Breast epithelium (tissue), 3 donors: Measurements from ENCODE around the gene LMX1B.
"Not testable (repeated sequence)": the region's sequence is repeated elsewhere in the genome, so short reads cannot be mapped to it uniquely, and the experiment has no call there.

Experiments used
- POLR2AphosphoS5 ChIP-seq, 3 donors: sonication (generic); formaldehyde crosslinking; IDR thresholded peaks; one replicate each; pipeline ENCODE4 v1.6.1; 2017; ENCODE audit warnings: antibody characterized with exemption in 3 of 3
- TF ChIP-seq, protein P1 (sequence below), 3 donors: fragments of 450-650 bp; IDR thresholded peaks; one replicate each; pipeline ENCODE4 v1.5.1; 2016 to 2017; ENCODE audit warnings: antibody characterized with exemption in 3 of 3, mild to moderate bottlenecking in 3 of 3, moderate library complexity in 3 of 3

GRCh38 chr9:126717441-126717840 is 103.7 kb downstream of the LMX1B start:
- not testable (repeated sequence) for TF ChIP-seq POLR2AphosphoS5 (IDR thresholded peaks at IDR 0.05)
- TF ChIP-seq, protein P1, sequence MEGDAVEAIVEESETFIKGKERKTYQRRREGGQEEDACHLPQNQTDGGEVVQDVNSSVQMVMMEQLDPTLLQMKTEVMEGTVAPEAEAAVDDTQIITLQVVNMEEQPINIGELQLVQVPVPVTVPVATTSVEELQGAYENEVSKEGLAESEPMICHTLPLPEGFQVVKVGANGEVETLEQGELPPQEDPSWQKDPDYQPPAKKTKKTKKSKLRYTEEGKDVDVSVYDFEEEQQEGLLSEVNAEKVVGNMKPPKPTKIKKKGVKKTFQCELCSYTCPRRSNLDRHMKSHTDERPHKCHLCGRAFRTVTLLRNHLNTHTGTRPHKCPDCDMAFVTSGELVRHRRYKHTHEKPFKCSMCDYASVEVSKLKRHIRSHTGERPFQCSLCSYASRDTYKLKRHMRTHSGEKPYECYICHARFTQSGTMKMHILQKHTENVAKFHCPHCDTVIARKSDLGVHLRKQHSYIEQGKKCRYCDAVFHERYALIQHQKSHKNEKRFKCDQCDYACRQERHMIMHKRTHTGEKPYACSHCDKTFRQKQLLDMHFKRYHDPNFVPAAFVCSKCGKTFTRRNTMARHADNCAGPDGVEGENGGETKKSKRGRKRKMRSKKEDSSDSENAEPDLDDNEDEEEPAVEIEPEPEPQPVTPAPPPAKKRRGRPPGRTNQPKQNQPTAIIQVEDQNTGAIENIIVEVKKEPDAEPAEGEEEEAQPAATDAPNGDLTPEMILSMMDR (IDR thresholded peaks at IDR 0.05): not testable (repeated sequence)
